ENCODE measurements around the gene TAOK2.

DNA sequence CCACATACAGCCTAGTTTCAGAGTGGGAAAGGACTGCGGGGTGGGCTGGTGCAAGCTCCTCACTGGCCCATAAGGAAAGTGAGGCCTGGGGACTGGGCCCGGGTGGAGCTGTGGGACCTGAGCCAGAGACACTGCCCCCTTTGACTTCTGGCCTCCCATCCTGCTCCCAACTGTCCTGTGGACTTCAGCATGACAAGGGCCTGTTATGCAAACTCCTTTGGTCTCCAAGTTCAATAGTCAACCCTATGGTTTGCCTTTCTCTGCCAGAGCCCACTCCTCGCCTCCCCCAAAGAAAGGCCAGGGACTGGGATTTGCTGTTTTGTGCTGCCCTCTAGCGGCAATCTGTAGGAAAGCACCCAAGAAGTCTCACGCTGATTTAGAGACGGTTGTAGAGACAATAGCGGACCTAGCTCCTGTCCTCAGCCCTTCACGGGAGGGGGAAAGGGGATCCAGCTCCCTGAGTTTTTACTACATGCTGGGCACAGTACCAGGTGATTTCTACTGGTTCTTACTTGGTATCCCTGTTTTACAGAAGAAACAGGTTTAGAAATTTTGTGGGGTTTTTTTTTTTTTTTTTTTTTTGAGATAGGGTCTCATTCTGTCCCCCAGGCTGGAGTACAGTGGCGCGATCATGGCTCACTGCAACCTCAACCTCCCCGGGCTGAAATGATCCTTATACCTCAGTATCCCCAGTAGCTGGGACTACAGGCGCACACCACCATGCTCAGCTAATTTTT lies 58.6 kb downstream of the TAOK2 start:
- TF ChIP-seq BHLHE40 (IDR thresholded peaks at IDR 0.05; ENCODE audit: low read depth, low read length): no peak
- TF ChIP-seq, protein P1, sequence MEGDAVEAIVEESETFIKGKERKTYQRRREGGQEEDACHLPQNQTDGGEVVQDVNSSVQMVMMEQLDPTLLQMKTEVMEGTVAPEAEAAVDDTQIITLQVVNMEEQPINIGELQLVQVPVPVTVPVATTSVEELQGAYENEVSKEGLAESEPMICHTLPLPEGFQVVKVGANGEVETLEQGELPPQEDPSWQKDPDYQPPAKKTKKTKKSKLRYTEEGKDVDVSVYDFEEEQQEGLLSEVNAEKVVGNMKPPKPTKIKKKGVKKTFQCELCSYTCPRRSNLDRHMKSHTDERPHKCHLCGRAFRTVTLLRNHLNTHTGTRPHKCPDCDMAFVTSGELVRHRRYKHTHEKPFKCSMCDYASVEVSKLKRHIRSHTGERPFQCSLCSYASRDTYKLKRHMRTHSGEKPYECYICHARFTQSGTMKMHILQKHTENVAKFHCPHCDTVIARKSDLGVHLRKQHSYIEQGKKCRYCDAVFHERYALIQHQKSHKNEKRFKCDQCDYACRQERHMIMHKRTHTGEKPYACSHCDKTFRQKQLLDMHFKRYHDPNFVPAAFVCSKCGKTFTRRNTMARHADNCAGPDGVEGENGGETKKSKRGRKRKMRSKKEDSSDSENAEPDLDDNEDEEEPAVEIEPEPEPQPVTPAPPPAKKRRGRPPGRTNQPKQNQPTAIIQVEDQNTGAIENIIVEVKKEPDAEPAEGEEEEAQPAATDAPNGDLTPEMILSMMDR (conservative IDR thresholded peaks at IDR 0.05; ENCODE audit: low read depth, low read length): peak; percentile 78
